ENCODE results near the gene POU2AF1.
"Not testable (repeated sequence)": the region's sequence is repeated elsewhere in the genome, so short reads cannot be mapped to it uniquely, and the experiment has no call there.

Gene POU2AF1

DNA sequence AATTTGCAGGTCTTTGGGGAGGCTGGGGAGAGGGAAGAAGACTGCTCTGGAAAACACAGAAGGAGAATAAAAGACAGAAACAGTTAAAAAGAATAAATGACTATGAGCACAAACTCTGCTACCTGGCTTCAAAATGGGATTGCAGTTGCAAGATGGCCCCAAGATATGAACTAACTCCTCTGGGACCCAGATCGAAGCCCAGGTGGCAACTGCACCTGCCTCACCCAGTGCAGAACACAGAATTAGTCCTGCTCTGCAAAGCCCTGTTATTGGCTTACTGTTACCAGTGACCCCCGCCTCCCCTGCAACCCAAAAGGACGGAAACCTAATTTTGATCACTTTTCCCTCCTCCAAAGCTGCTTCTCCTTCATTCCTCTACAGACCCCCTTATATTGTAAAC is 35.9 kb upstream of the POU2AF1 start:
- Mint-ChIP-seq H3K27me3 (no peaks in the 10 kb centered on the region), H3K4me1 (ENCODE audit: low read depth) (peaks cover 57% of the 10 kb centered on the region), H3K9me3 (ENCODE audit: low read depth) (no peaks in the 10 kb centered on the region), H3K4me3 (no peak overlapping the region), H3K36me3 (no peaks in the 10 kb centered on the region), H3K27ac (no peak overlapping the region)

DNA sequence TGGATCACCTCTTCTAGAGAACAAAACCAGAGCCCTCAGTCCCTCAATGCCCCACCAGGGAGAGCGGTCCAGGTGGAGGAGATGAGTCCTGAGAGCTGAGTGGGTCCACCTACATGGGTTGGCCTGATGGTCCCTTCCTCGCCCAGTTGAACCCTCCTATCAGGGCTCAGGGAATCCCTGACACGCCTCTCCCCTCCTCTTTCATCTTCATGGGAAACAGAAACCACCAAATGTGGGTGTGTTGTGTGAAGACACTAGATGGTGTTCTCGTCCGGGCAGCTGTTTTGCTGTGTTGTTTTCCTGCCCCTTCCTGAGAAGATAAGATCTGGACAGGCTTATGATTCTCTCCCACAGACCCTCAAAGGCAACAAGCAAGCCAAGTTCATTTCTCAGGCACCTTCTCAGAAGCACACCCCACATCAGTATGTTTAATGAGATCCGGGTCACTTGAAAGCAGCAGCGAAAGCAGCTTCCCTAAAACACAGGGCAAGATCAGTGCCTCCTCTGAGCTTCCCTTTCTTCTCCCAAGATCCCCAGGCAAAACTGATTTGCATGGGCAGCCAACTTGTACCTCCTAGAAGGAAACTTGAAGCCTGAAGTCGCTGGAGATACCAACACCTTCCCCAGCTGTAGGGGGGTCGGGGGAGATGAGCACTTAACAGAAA is 35.3 kb upstream of the POU2AF1 start:
- H3K9me3 Mint-ChIP-seq (ENCODE audit: low read depth) = no peaks in the 10 kb centered on the region
- H3K27ac Mint-ChIP-seq = peak overlapping the region; percentile 42
- H3K4me3 Mint-ChIP-seq = peak overlapping the region; percentile 9
- peaks cover 57% of the 10 kb centered on the region for H3K4me1 Mint-ChIP-seq (ENCODE audit: low read depth)
- H3K27me3 Mint-ChIP-seq = no peaks in the 10 kb centered on the region
- no peaks in the 10 kb centered on the region for H3K36me3 Mint-ChIP-seq

DNA sequence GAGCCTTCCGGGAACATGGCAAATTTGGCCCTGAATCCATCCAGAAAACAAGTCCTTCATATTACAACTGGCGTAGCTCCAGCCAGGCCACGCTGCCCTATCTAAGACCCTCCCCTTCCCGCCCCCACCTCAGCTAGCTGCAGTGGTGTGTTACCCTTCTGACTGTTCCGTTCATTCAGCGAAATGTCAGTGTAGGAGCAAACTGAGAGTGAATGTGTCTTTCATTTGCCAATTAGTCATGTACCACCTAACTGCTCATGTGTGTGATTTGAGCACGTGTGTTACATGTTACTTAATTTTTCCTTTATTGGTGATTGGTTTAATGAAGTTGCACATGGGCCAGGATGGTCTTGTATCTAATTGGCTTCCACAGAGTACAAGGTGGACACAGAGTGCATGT is 34.8 kb upstream of the POU2AF1 start:
- Mint-ChIP-seq H3K36me3 (no peaks in the 10 kb centered on the region), H3K27me3 (no peaks in the 10 kb centered on the region), H3K4me1 (ENCODE audit: low read depth) (peaks cover 53% of the 10 kb centered on the region), H3K9me3 (ENCODE audit: low read depth) (no peaks in the 10 kb centered on the region), H3K4me3 (no peak overlapping the region), H3K27ac (peak overlapping the region; percentile 42)

DNA sequence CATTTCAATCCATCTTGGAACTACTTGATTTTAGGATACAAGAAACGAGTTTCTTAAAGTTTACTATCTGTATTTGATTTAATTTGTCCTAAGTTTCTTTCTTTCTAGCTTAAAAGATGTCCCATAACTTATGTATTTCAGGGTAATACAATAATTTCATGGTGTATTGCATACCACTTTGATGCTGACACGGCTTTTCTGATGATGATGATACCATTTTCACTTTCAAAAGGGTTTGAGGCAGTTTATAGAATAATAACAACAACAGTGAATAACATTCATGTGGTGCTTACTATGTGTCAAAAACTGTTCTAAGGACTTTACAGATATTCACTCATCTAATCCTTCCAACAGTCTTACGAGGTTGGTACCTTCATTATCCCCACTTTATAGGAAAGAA is 33.2 kb upstream of the POU2AF1 start:
- Mint-ChIP-seq H3K4me1 (ENCODE audit: low read depth) (peaks cover 40% of the 10 kb centered on the region), H3K4me3 (no peak overlapping the region), H3K27ac (no peak overlapping the region), H3K27me3 (no peaks in the 10 kb centered on the region), H3K9me3 (ENCODE audit: low read depth) (no peaks in the 10 kb centered on the region), H3K36me3 (no peaks in the 10 kb centered on the region)

DNA sequence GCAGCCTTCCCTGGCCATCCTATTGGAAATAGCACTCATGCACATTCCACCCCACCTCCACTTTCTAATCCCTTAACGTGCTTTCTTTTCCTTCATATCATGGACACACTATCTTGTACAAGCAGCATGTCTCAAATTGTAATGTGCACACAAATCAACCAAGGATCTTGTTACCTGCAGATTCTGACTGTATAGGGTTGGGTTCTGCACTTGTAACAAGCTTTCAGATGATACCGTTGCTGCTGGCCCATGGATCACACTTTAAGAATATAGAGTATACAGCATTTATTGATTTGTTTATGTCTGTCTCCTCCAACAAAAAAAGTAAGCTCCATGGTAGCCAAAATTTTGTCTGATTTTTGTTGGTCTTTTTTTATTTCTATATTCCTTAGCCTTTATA is 32.4 kb upstream of the POU2AF1 start:
- Mint-ChIP-seq H3K4me1 (ENCODE audit: low read depth) (peaks cover 31% of the 10 kb centered on the region), H3K36me3 (no peaks in the 10 kb centered on the region), H3K4me3 (no peak overlapping the region), H3K27me3 (no peaks in the 10 kb centered on the region), H3K27ac (no peak overlapping the region), H3K9me3 (ENCODE audit: low read depth) (no peaks in the 10 kb centered on the region)

DNA sequence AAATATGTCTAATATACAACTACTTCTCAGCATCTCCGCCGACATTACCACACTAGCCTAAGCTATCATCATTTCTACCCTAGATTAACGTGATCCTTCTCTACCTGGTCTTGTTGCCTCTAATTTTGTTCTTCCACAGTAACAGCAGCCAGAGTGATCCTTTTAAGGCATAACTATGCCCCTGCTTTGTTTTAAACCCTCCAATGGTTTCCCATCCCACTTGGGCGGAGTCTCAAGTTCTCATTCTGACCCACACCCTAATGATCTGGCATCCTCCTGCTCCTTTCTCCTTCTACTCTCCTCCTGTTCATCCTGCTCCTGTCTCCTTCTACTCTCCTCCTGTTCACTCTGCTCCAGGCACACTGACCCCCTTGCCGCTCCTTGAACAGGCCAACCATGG is 31.9 kb upstream of the POU2AF1 start:
- no peaks in the 10 kb centered on the region for H3K36me3 Mint-ChIP-seq
- no peak overlapping the region for H3K27ac Mint-ChIP-seq
- H3K4me1 Mint-ChIP-seq (ENCODE audit: low read depth) = peaks cover 28% of the 10 kb centered on the region
- H3K4me3 Mint-ChIP-seq = no peak overlapping the region
- H3K9me3 Mint-ChIP-seq (ENCODE audit: low read depth) = no peaks in the 10 kb centered on the region
- H3K27me3 Mint-ChIP-seq = no peaks in the 10 kb centered on the region

DNA sequence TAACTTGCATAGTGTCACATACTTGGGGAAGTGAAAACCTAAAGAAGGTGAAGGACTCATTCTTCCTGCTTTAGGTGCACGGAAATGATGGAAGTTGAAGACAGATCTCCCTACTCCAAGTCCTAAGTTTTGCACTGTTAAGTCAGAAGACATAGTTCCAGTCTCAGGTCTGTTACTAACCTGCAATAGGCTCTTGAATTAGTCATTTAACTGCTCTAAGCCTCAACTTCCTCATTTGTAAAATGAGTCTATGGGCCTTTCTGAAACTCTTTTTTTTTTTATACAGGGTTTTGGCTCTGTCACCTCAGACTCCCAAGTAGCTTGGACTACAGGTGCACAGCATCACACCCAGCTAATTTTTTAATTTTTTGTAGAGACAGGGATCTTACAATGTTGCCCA is 30.8 kb upstream of the POU2AF1 start:
- no peaks in the 10 kb centered on the region for H3K9me3 Mint-ChIP-seq (ENCODE audit: low read depth)
- no peak overlapping the region for H3K27ac Mint-ChIP-seq
- peaks cover 26% of the 10 kb centered on the region for H3K4me1 Mint-ChIP-seq (ENCODE audit: low read depth)
- H3K4me3 Mint-ChIP-seq = no peak overlapping the region
- H3K36me3 Mint-ChIP-seq = no peaks in the 10 kb centered on the region
- H3K27me3 Mint-ChIP-seq = no peaks in the 10 kb centered on the region

DNA sequence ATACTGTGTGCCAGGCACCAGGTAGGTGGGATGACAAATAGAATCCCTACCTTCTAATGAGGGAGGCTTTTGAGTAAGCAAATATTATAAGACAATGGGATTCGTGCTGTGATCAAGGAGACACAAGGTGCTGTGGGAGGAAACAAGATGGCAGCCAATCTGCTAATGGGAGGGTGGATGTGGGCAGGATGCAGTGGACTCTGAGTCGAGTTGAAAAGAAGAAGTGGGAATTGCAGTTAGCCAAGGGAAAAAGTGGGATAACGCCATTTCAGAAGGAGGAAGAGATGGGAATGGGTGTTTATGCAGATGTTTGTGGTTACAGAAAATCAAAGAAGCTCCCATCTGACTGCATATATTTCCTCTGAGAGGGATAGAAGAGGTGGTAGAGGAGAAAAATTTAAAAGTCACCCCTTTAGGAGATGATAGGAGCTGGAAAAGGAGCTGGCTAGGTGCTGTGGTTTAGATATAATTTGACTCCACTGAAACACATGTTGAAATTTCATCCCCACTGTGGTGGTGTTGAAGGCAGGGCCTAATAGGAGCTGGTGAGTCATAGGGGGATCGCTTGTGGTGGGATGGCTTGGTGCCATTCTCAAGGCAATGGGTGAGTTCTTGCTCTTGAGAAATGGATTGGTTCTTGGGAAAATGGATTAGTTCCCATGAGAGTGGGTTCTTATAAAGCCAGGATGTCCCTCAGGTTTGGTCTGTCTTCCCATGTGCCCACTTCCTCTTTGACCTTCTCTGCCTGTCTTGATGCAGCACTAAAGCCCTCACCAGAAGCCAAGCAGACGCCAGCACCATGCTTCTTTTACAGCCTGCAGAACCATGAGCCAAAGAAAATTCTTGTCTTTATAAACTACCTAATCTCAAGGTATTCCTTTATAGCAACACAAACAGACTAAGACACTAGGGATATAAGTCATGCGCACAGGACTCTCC is 30.0 kb upstream of the POU2AF1 start:
- Mint-ChIP-seq H3K4me1 (ENCODE audit: low read depth) (peaks cover 17% of the 10 kb centered on the region), H3K4me3 (no peak overlapping the region), H3K36me3 (no peaks in the 10 kb centered on the region), H3K9me3 (ENCODE audit: low read depth) (no peaks in the 10 kb centered on the region), H3K27ac (no peak overlapping the region), H3K27me3 (no peaks in the 10 kb centered on the region)

DNA sequence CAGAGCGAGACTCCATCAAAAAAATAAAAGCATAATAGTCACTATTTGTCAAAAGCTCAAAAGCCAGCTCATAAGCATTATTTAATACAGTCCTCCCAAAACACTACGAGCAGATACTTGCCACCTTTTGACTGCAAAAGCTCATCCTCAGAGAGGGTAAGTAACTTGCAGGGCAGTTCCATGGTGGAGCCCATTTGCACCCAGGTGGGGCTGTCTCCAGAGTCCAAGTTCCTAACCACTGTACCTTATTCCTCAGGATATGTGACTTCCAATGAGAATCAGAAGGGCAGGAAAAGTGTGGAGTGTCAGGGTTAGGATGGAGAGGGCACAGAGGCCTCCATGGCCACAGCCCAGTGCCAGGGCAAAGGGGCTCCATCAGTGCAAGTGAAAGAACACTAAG is 28.6 kb upstream of the POU2AF1 start:
- no peak overlapping the region for H3K4me3 Mint-ChIP-seq
- H3K9me3 Mint-ChIP-seq (ENCODE audit: low read depth) = no peaks in the 10 kb centered on the region
- H3K36me3 Mint-ChIP-seq = no peaks in the 10 kb centered on the region
- H3K27me3 Mint-ChIP-seq = no peaks in the 10 kb centered on the region
- no peak overlapping the region for H3K27ac Mint-ChIP-seq
- peaks cover 7% of the 10 kb centered on the region for H3K4me1 Mint-ChIP-seq (ENCODE audit: low read depth)

DNA sequence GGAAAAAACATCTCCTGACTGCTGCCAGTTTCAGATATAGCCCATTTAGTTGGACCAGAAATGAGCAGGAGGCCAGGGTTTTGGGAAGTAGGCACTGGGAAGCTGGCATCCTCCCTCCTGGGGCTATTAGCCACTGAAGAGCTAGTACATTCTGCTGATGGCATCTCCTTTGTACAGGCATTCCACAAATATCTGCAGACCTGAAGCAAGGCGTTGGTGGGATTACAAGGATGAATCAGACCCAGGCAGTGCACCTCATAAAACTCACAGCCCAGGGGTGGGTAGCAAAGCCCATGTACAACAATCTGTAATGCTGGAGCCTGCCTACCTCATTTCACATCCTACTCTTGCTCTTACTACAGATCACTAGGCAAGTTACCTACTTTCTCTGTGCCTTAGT is 27.5 kb upstream of the POU2AF1 start:
- H3K9me3 Mint-ChIP-seq (ENCODE audit: low read depth) = no peaks in the 10 kb centered on the region
- no peaks in the 10 kb centered on the region for H3K27me3 Mint-ChIP-seq
- no peak overlapping the region for H3K27ac Mint-ChIP-seq
- no peaks in the 10 kb centered on the region for H3K36me3 Mint-ChIP-seq
- peaks cover 4% of the 10 kb centered on the region for H3K4me1 Mint-ChIP-seq (ENCODE audit: low read depth)
- no peak overlapping the region for H3K4me3 Mint-ChIP-seq

DNA sequence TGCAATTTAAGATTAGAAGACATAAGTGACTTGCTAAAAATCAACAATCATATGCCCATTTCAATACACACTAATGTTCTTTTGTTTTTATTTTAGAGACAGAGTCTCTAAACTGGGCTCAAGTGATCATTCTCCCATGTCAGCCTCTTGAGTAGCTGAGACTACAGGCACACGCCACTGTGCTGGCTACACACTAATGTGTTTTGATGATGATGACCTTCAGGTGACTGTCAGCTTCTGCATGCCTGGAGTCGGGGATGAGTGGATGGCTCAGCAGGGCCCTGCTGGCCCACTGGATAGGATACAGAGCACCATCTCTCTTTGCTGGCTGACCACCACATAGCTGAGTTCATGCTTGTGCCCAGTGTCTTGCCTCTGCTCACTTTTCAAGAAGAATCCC is 27.0 kb upstream of the POU2AF1 start:
- no peaks in the 10 kb centered on the region for H3K36me3 Mint-ChIP-seq

DNA sequence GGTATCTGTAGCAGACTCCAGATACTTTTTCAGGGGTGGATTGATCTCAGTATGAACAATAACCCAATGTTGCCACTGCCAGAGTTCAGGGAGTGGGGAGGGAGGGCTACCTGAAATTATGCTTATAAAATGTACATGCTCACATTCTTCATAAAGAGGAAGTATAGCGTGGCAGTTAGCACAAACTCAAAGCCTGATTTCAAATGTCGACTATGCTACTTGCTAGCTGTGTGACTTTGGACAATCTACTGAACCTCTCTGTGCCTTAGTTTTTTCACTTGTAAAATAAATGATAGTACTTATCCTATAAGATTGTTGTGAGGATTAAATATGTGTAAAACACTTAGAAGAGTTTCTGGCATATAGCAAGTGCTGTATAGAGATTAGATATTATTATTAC is 26.5 kb upstream of the POU2AF1 start:
- H3K27ac Mint-ChIP-seq = no peak overlapping the region
- peaks cover 4% of the 10 kb centered on the region for H3K4me1 Mint-ChIP-seq (ENCODE audit: low read depth)
- H3K4me3 Mint-ChIP-seq = no peak overlapping the region
- H3K36me3 Mint-ChIP-seq = no peaks in the 10 kb centered on the region
- H3K9me3 Mint-ChIP-seq (ENCODE audit: low read depth) = no peaks in the 10 kb centered on the region
- H3K27me3 Mint-ChIP-seq = no peaks in the 10 kb centered on the region

More for the DNA sequence above, 27.0 kb upstream of the POU2AF1 start:
- H3K27ac Mint-ChIP-seq = no peak overlapping the region
- H3K27me3 Mint-ChIP-seq = no peaks in the 10 kb centered on the region
- H3K9me3 Mint-ChIP-seq (ENCODE audit: low read depth) = no peaks in the 10 kb centered on the region
- H3K4me3 Mint-ChIP-seq = no peak overlapping the region
- H3K4me1 Mint-ChIP-seq (ENCODE audit: low read depth) = peaks cover 4% of the 10 kb centered on the region

DNA sequence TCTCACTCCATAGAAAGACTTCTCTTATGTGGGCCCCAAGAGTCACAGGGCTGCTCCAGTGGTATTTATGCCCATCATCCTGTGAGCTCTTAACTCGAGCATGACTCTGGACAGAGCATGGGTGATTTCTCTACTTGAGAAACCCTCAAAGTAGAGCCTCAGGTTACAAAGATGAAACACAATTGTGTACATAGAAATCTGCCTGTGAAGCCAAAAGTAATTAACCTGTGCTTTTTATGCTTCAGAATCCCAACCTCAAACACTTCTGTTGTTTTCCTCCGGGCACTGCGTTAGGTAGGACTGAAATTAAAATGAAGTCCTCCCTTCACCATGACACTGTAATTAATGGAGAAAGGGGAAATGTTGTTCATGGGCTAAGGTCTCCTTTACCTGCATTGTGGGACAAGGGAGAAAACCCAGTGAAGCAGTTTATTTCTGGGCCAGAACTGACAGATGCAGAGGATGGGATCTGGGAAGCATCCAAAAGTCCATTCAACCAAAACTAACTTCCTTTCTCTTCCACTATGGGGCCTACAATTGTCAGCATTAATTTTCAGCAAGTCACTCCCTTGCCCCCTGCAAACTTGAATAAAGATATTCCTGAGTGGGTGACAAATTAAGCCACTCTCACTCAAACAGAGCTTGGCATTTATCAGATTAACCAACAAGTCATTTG is 24.1 kb upstream of the POU2AF1 start:
- no peak overlapping the region for H3K27ac Mint-ChIP-seq
- H3K9me3 Mint-ChIP-seq (ENCODE audit: low read depth) = no peaks in the 10 kb centered on the region
- no peaks in the 10 kb centered on the region for H3K27me3 Mint-ChIP-seq
- no peaks in the 10 kb centered on the region for H3K36me3 Mint-ChIP-seq
- no peak overlapping the region for H3K4me3 Mint-ChIP-seq
- H3K4me1 Mint-ChIP-seq (ENCODE audit: low read depth) = peaks cover 16% of the 10 kb centered on the region

DNA sequence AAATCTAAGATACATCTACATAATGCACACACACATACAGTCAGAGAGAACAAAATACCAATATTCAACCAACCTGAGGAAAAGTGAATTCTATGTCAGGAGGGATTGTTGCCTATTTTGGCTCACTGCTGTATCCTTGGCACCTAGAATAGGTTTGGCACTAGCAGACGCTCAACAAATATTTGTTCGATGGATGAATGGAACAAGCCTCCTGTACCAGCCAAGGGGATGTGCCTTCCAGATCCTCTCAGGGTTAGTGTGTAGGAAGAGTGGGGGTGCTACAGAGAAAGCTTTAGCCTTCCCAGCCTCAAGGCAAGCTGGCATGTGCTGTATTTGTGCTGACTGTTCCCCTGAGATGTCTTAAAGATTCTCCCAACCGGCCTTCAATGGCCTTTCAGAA is 23.3 kb upstream of the POU2AF1 start:
- H3K4me3 Mint-ChIP-seq = no peak overlapping the region
- H3K27ac Mint-ChIP-seq = no peak overlapping the region
- H3K27me3 Mint-ChIP-seq = no peaks in the 10 kb centered on the region
- H3K4me1 Mint-ChIP-seq (ENCODE audit: low read depth) = peaks cover 20% of the 10 kb centered on the region
- H3K9me3 Mint-ChIP-seq (ENCODE audit: low read depth) = no peaks in the 10 kb centered on the region
- H3K36me3 Mint-ChIP-seq = no peaks in the 10 kb centered on the region

DNA sequence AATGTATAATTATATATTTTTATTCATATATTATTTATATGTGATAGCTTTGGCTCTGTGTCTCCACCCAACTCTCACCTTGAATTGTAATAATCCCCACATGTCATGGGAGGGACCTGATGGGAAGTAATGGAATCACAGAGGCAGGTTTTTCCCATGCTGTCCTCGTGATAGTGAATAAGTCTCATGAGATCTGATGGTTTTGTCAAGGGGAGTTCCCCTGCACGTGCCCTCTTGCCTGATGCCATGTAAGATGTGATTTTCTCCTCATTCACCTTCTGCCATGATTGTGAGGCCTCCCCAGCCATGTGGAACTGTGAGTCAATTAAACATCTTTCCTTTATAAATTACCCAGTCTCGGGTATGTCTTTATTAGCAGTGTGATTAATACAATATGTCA is 22.9 kb upstream of the POU2AF1 start:
- peaks cover 20% of the 10 kb centered on the region for H3K4me1 Mint-ChIP-seq (ENCODE audit: low read depth)
- not testable (repeated sequence) for H3K27me3 Mint-ChIP-seq; H3K36me3 Mint-ChIP-seq; H3K9me3 Mint-ChIP-seq (ENCODE audit: low read depth); H3K4me3 Mint-ChIP-seq; H3K27ac Mint-ChIP-seq

Data from activated naive CD8-positive, alpha-beta T cell (primary cell).